MM.1S (cell line): ENCODE results near the gene ATP11B.

Experiments
- DNase-seq: peaks from one replicate; pipeline ENCODE4 v3.0.0-alpha.2; 2015
- H2AFZ ChIP-seq: fragments of 300-600 bp; sonication (generic); 2 replicates; pipeline ENCODE4 v1.6.0; 2016; ENCODE audit warnings: antibody characterized with exemption, low read length
- H3F3A ChIP-seq: fragments of 300-600 bp; sonication (generic); 2 replicates; pipeline ENCODE4 v1.6.1; 2016; ENCODE audit warnings: mild to moderate bottlenecking, antibody characterized with exemption, low read length, moderate library complexity, mixed read lengths; ENCODE audit not compliant: insufficient read depth
- H3K27ac ChIP-seq: fragments of 300-600 bp; sonication (generic); 2 replicates; pipeline ENCODE4 v1.5.1; 2016; ENCODE audit warnings: mild to moderate bottlenecking, low read length
- H3K27me3 ChIP-seq: fragments of 300-600 bp; sonication (generic); replicated peaks from 2 replicates; pipeline ENCODE4 v1.6.0; 2016; ENCODE audit warnings: low read length; ENCODE audit not compliant: insufficient read depth
- H3K36me3 ChIP-seq: fragments of 300-600 bp; sonication (generic); replicated peaks from 2 replicates; pipeline ENCODE4 v1.6.1; 2016; ENCODE audit warnings: mild to moderate bottlenecking, low read length, mixed read lengths; ENCODE audit not compliant: insufficient read depth
- H3K4me1 ChIP-seq: fragments of 300-600 bp; sonication (generic); 2 replicates; pipeline ENCODE4 v1.6.1; 2016; ENCODE audit warnings: low read length, mixed read lengths
- H3K4me2 ChIP-seq: fragments of 300-600 bp; sonication (generic); 2 replicates; pipeline ENCODE4 v1.6.0; 2016; ENCODE audit warnings: low read depth, low read length
- H3K4me3 ChIP-seq: fragments of 300-600 bp; sonication (generic); 2 replicates; pipeline ENCODE4 v1.5.1; 2016; ENCODE audit warnings: low read length, mixed read lengths
- H3K79me2 ChIP-seq: fragments of 300-600 bp; sonication (generic); 2 replicates; pipeline ENCODE4 v1.6.1; 2016; ENCODE audit warnings: mixed run types, low read length, mixed read lengths
- H3K9ac ChIP-seq: fragments of 300-600 bp; sonication (generic); 2 replicates; pipeline ENCODE4 v1.6.1; 2016; ENCODE audit warnings: low read length, mixed read lengths
- H3K9me2 ChIP-seq: fragments of 300-600 bp; sonication (generic); replicated peaks from 2 replicates; pipeline ENCODE4 v1.6.1; 2016; ENCODE audit warnings: mild to moderate bottlenecking, low read length, mixed read lengths; ENCODE audit not compliant: insufficient read depth
- H3K9me3 ChIP-seq: fragments of 300-600 bp; sonication (generic); replicated peaks from 2 replicates; pipeline ENCODE4 v1.6.1; 2016; ENCODE audit warnings: mild to moderate bottlenecking, low read length, mixed read lengths; ENCODE audit not compliant: insufficient read depth
- H4K20me1 ChIP-seq: fragments of 300-600 bp; sonication (generic); 2 replicates; pipeline ENCODE4 v1.6.1; 2016; ENCODE audit warnings: mild to moderate bottlenecking, low read length, moderate library complexity, mixed read lengths; ENCODE audit not compliant: insufficient read depth
- EZH2 ChIP-seq: fragments of 300-600 bp; sonication (generic); optimal IDR thresholded peaks from 2 replicates; pipeline ENCODE3; 2017; ENCODE audit warnings: low read depth, mild to moderate bottlenecking, antibody characterized with exemption, low read length, mixed read lengths
- EZH2phosphoT487 ChIP-seq: fragments of 300-600 bp; sonication (generic); IDR thresholded peaks from 2 replicates; pipeline ENCODE4 v1.6.1; 2018; ENCODE audit warnings: antibody characterized with exemption, low read length
- TF ChIP-seq, protein P1 (sequence below): fragments of 300-600 bp; sonication (generic); IDR thresholded peaks from 2 replicates; pipeline ENCODE4 v1.5.1; 2016; ENCODE audit warnings: antibody characterized with exemption, low read length, mixed read lengths

ATP11B gene

DNA sequence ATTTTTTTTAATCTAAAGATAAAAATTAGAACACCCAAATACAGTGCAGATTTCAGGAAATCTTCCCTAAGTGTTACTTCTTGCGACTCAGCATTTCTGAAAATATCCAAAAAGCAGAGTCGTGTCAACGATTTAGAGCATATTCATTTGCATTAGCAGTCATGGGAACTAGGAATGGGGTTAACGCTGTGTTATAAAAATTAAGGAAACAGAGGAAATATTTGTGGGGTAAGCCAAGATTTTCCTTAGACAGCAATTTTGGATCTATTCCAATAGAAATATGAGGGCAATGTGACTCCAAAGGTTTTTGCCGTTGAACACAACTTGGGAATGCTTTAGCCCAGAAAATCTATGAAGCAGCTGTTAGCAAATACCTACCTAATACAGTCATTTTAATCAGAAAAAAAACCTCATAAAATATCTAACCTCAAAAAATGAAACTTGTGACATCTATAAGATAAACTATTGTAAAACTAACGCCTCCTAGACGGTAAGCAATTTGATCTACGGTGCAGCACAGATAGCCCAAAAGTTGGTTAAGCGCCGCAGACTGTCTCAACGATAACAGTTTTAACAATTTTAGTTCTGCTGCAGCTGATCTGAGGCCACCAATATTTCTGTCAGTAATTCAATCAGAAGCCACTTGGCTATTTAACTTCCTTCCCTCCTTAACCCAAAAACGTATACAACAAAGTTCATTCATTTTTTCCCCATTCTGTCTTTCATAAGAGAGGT lies 5.8 kb upstream of the ATP11B start:
- no peak for TF ChIP-seq EZH2phosphoT487
- TF ChIP-seq EZH2: no peak
- TF ChIP-seq, protein P1, sequence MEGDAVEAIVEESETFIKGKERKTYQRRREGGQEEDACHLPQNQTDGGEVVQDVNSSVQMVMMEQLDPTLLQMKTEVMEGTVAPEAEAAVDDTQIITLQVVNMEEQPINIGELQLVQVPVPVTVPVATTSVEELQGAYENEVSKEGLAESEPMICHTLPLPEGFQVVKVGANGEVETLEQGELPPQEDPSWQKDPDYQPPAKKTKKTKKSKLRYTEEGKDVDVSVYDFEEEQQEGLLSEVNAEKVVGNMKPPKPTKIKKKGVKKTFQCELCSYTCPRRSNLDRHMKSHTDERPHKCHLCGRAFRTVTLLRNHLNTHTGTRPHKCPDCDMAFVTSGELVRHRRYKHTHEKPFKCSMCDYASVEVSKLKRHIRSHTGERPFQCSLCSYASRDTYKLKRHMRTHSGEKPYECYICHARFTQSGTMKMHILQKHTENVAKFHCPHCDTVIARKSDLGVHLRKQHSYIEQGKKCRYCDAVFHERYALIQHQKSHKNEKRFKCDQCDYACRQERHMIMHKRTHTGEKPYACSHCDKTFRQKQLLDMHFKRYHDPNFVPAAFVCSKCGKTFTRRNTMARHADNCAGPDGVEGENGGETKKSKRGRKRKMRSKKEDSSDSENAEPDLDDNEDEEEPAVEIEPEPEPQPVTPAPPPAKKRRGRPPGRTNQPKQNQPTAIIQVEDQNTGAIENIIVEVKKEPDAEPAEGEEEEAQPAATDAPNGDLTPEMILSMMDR: no peak
- DNase-seq: no peak
- no peak overlapping the region for H3K4me3 ChIP-seq
- no peaks in the 10 kb centered on the region for H3K36me3 ChIP-seq
- H3K4me2 ChIP-seq: no peak overlapping the region
- no peak overlapping the region for H2AFZ ChIP-seq
- H4K20me1 ChIP-seq: no peaks in the 10 kb centered on the region
- H3K9ac ChIP-seq: no peak overlapping the region
- peaks cover 18% of the 10 kb centered on the region for H3F3A ChIP-seq
- peaks cover 29% of the 10 kb centered on the region for H3K4me1 ChIP-seq
- H3K9me3 ChIP-seq: no peaks in the 10 kb centered on the region
- no peaks in the 10 kb centered on the region for H3K9me2 ChIP-seq
- no peaks in the 10 kb centered on the region for H3K27me3 ChIP-seq
- H3K27ac ChIP-seq: no peak overlapping the region
- no peaks in the 10 kb centered on the region for H3K79me2 ChIP-seq

- Histone ChIP-seq H3K27me3 (no peaks in the 10 kb centered on the region), H3K36me3 (no peaks in the 10 kb centered on the region), H3K9ac (no peak overlapping the region; the same call in 1 of the 2 replicates), H3K4me2 (peak overlapping the region; percentile 60), H3K4me3 (peak overlapping the region; percentile 30; the same call in 1 of the 2 replicates), H4K20me1 (no peaks in the 10 kb centered on the region), H3K27ac (peak overlapping the region; percentile 62), H3F3A (peaks cover 29% of the 10 kb centered on the region), H3K79me2 (peaks cover 6% of the 10 kb centered on the region), H3K9me3 (no peaks in the 10 kb centered on the region), H3K9me2 (no peaks in the 10 kb centered on the region), H2AFZ (peak overlapping the region; percentile 55), H3K4me1 (peaks cover 23% of the 10 kb centered on the region)
- TF ChIP-seq EZH2phosphoT487 (no peak), EZH2 (no peak)
- TF ChIP-seq, protein P1: no peak
- peak; percentile 71 for DNase-seq
Measured at GRCh38 chr3:182789371-182789770, 3.9 kb upstream of the ATP11B start.

GRCh38 chr3:182790612-182791011 lies 2.7 kb upstream of the ATP11B start:
- H3K4me1 ChIP-seq: peaks cover 24% of the 10 kb centered on the region
- TF ChIP-seq, protein P1: no peak
- TF ChIP-seq EZH2 (no peak), EZH2phosphoT487 (no peak)
- DNase-seq: no peak
- peaks cover 18% of the 10 kb centered on the region for H3K79me2 ChIP-seq
- no peak overlapping the region for H2AFZ ChIP-seq
- no peaks in the 10 kb centered on the region for H3K9me3 ChIP-seq
- no peaks in the 10 kb centered on the region for H4K20me1 ChIP-seq
- no peaks in the 10 kb centered on the region for H3K36me3 ChIP-seq
- no peak overlapping the region for H3K4me3 ChIP-seq
- H3F3A ChIP-seq: peaks cover 38% of the 10 kb centered on the region
- H3K9ac ChIP-seq: no peak overlapping the region
- no peaks in the 10 kb centered on the region for H3K9me2 ChIP-seq
- H3K27me3 ChIP-seq: no peaks in the 10 kb centered on the region
- no peak overlapping the region for H3K4me2 ChIP-seq
- H3K27ac ChIP-seq: no peak overlapping the region
